Retina (tissue), 1 donor: ENCODE results near the gene AP2A2.
A peak's percentile ranks its signal among the peaks of the same experiment; 100 is the strongest.
"Not testable (repeated sequence)": the region's sequence is repeated elsewhere in the genome, so short reads cannot be mapped to it uniquely, and the experiment has no call there.

Experiments used
- DNase-seq: peaks from one replicate; pipeline ENCODE4 v3.0.0-alpha.2; 2016

Gene AP2A2

GRCh38 chr11:957212-957920 is 31.7 kb downstream of the AP2A2 start:
- DNase-seq, result no peak

GRCh38 chr11:958101-958500 is 32.4 kb downstream of the AP2A2 start:
- DNase-seq, result no peak

GRCh38 chr11:959027-959426 is 33.4 kb downstream of the AP2A2 start:
- no peak for DNase-seq

GRCh38 chr11:959608-960007 is 33.9 kb downstream of the AP2A2 start:
- no peak for DNase-seq

- not testable (repeated sequence) for DNase-seq
Observed at GRCh38 chr11:961310-961920, 35.7 kb downstream of the AP2A2 start.

- DNase-seq, result no peak
Observed at GRCh38 chr11:961921-962320, 36.3 kb downstream of the AP2A2 start.

GRCh38 chr11:962688-963087 is 37.0 kb downstream of the AP2A2 start:
- DNase-seq, result no peak

GRCh38 chr11:963852-964251 is 38.2 kb downstream of the AP2A2 start:
- no peak for DNase-seq

- no peak for DNase-seq
Observed at GRCh38 chr11:965206-965775, 39.6 kb downstream of the AP2A2 start.

GRCh38 chr11:967995-968751 is 42.5 kb downstream of the AP2A2 start:
- peak; percentile 40 for DNase-seq

GRCh38 chr11:968822-969221 is 43.2 kb downstream of the AP2A2 start:
- no peak for DNase-seq

GRCh38 chr11:969651-970205 is 44.1 kb downstream of the AP2A2 start:
- DNase-seq, result no peak

GRCh38 chr11:970319-970871 is 44.7 kb downstream of the AP2A2 start:
- DNase-seq, result no peak

- DNase-seq, result no peak
Observed at GRCh38 chr11:971092-971690, 45.5 kb downstream of the AP2A2 start.

- no peak for DNase-seq
Observed at GRCh38 chr11:971731-972365, 46.2 kb downstream of the AP2A2 start.

- DNase-seq, result no peak
Observed at GRCh38 chr11:972523-973211, 47.0 kb downstream of the AP2A2 start.

GRCh38 chr11:973237-973636 is 47.6 kb downstream of the AP2A2 start:
- DNase-seq, result no peak

- DNase-seq, result not testable (repeated sequence)
Observed at GRCh38 chr11:975376-975775, 49.7 kb downstream of the AP2A2 start.

- peak; percentile 27 for DNase-seq
Observed at GRCh38 chr11:975827-976226, 50.2 kb downstream of the AP2A2 start.

- DNase-seq, result no peak
Observed at GRCh38 chr11:976431-977160, 50.9 kb downstream of the AP2A2 start.
